GM19351 (cell line): ENCODE data around the gene ADTRP.

Source experiments
- ATAC-seq: cut with Tn5 transposase; IDR thresholded peaks from one replicate; pipeline ENCODE4 v1.9.1; 2021; ENCODE audit warnings: mild to moderate bottlenecking, moderate library complexity; ENCODE audit not compliant: unreplicated experiment

ADTRP gene

GRCh38 chr6:11758878-11759277, 19.7 kb downstream of the ADTRP start:
- ATAC-seq, result no peak

- ATAC-seq, result no peak
Measured at GRCh38 chr6:11756726-11757125, 21.9 kb downstream of the ADTRP start.

GRCh38 chr6:11756292-11756691, 22.3 kb downstream of the ADTRP start:
- no peak for ATAC-seq

- ATAC-seq, result no peak
Measured at GRCh38 chr6:11755725-11756124, 22.9 kb downstream of the ADTRP start.

- ATAC-seq, result no peak
Measured at GRCh38 chr6:11754625-11755271, 23.9 kb downstream of the ADTRP start.

GRCh38 chr6:11753798-11754197, 24.8 kb downstream of the ADTRP start:
- no peak for ATAC-seq

- ATAC-seq, result no peak
Measured at GRCh38 chr6:11752360-11752759, 26.2 kb downstream of the ADTRP start.

GRCh38 chr6:11750682-11751081, 27.9 kb downstream of the ADTRP start:
- no peak for ATAC-seq

- no peak for ATAC-seq
Measured at GRCh38 chr6:11748591-11749210, 29.9 kb downstream of the ADTRP start.

GRCh38 chr6:11747021-11747420, 31.6 kb downstream of the ADTRP start:
- no peak for ATAC-seq

- no peak for ATAC-seq
Measured at GRCh38 chr6:11744753-11745152, 33.9 kb downstream of the ADTRP start.

GRCh38 chr6:11744101-11744500, 34.5 kb downstream of the ADTRP start:
- no peak for ATAC-seq

GRCh38 chr6:11740875-11741274, 37.7 kb downstream of the ADTRP start:
- no peak for ATAC-seq

GRCh38 chr6:11738661-11739375, 39.8 kb downstream of the ADTRP start:
- no peak for ATAC-seq

GRCh38 chr6:11738234-11738633, 40.4 kb downstream of the ADTRP start:
- no peak for ATAC-seq

GRCh38 chr6:11736601-11737000, 42.0 kb downstream of the ADTRP start:
- no peak for ATAC-seq

GRCh38 chr6:11734861-11735613, 43.6 kb downstream of the ADTRP start:
- no peak for ATAC-seq

GRCh38 chr6:11732036-11732631, 46.5 kb downstream of the ADTRP start:
- peak; percentile 72 for ATAC-seq

- no peak for ATAC-seq
Measured at GRCh38 chr6:11731423-11731822, 47.2 kb downstream of the ADTRP start.

- peak; percentile 53 for ATAC-seq
Measured at GRCh38 chr6:11730641-11731040, 48.0 kb downstream of the ADTRP start.

GRCh38 chr6:11729076-11729475, 49.5 kb downstream of the ADTRP start:
- ATAC-seq, result no peak
